ENCODE results near the gene PFN3.

GRCh38 chr5:177430972-177431316, 30.5 kb upstream of the PFN3 start:
- no peak for TF ChIP-seq POLR2AphosphoS5 (IDR thresholded peaks at IDR 0.05; ENCODE audit: low read depth, low read length)
- no peak for TF ChIP-seq SIN3A (IDR thresholded peaks at IDR 0.05; ENCODE audit: borderline replicate concordance, insufficient read depth, low read length)
- no peak for TF ChIP-seq TAF1 (IDR thresholded peaks at IDR 0.05; ENCODE audit: borderline replicate concordance, insufficient read depth, low read length)
